Measurements from ENCODE around the gene RASL12.
"Not testable (repeated sequence)": the region's sequence is repeated elsewhere in the genome, so short reads cannot be mapped to it uniquely, and the experiment has no call there.

The RASL12 gene

GRCh38 chr15:65067645-65068402 lies at the start of gene RASL12:
Gene RASL12 (minus strand): TSS chr15:65067991. CDS start chr15:65067835, 156 bp downstream.
- DNase-seq = no peak

- DNase-seq = peak; percentile 64
Observed at GRCh38 chr15:65115542-65115941, 47.8 kb upstream of the RASL12 start.

- DNase-seq = no peak
Observed at GRCh38 chr15:65115086-65115485, 47.3 kb upstream of the RASL12 start, which contains the start of gene UBAP1L. Gene UBAP1L (minus strand): TSS chr15:65115200. CDS start chr15:65106215, 8,985 bp downstream.

GRCh38 chr15:65110676-65111292 lies 43.0 kb upstream of the RASL12 start:
- DNase-seq = no peak

- no peak for DNase-seq
Observed at GRCh38 chr15:65106011-65106590, 38.3 kb upstream of the RASL12 start.

GRCh38 chr15:65105038-65105437 lies 37.2 kb upstream of the RASL12 start:
- DNase-seq = no peak

GRCh38 chr15:65102912-65103311 lies 35.1 kb upstream of the RASL12 start:
- DNase-seq = no peak

GRCh38 chr15:65101891-65102708 lies 34.3 kb upstream of the RASL12 start:
- DNase-seq = no peak

GRCh38 chr15:65101411-65101890 lies 33.7 kb upstream of the RASL12 start:
- DNase-seq = no peak

- no peak for DNase-seq
Observed at GRCh38 chr15:65100442-65100841, 32.7 kb upstream of the RASL12 start.

- not testable (repeated sequence) for DNase-seq
Observed at GRCh38 chr15:65099801-65100200, 32.0 kb upstream of the RASL12 start.

GRCh38 chr15:65099336-65099735 lies 31.5 kb upstream of the RASL12 start:
- DNase-seq = no peak

GRCh38 chr15:65097651-65098263 lies 30.0 kb upstream of the RASL12 start:
- no peak for DNase-seq

- DNase-seq = no peak
Observed at GRCh38 chr15:65096481-65097385, 28.9 kb upstream of the RASL12 start.

- no peak for DNase-seq
Observed at GRCh38 chr15:65095747-65096104, 27.9 kb upstream of the RASL12 start.

GRCh38 chr15:65095011-65095746 lies 27.4 kb upstream of the RASL12 start:
- DNase-seq = no peak

GRCh38 chr15:65094294-65094995 lies 26.7 kb upstream of the RASL12 start:
- no peak for DNase-seq

GRCh38 chr15:65093793-65094170 lies 26.0 kb upstream of the RASL12 start:
- not testable (repeated sequence) for DNase-seq

GRCh38 chr15:65092911-65093792 lies 25.4 kb upstream of the RASL12 start:
- DNase-seq = no peak

Measured in NCI-H2081 treated with DMSO at 0.1 percent for 48 hours (cell line).